Type B pancreatic cell (in vitro differentiated cells): ENCODE data around the gene ARL17B. TPM values are rescaled to one million over a fixed set of nuclear protein-coding genes. Genes with fewer than 3 reads are reported as not detected.
"Not testable (repeated sequence)": the region's sequence is repeated elsewhere in the genome, so short reads cannot be mapped to it uniquely, and the experiment has no call there.

Experiments used
- DNase-seq: peaks from one replicate; pipeline ENCODE4 v3.0.0; 2021; ENCODE audit warnings: mixed read lengths; ENCODE audit not compliant: unreplicated experiment; ENCODE audit errors: extremely low spot score
- H3K27ac Mint-ChIP-seq: 2 replicates; pipeline ENCODE4 v1.8.0; 2021; ENCODE audit warnings: mild to moderate bottlenecking, mixed read lengths
- H3K27me3 Mint-ChIP-seq: 2 replicates; pipeline ENCODE4 v1.8.0; 2021; ENCODE audit warnings: mixed read lengths
- H3K36me3 Mint-ChIP-seq: 2 replicates; pipeline ENCODE4 v1.8.0; 2021; ENCODE audit warnings: mixed read lengths
- H3K4me1 Mint-ChIP-seq: one replicate; pipeline ENCODE4 v1.8.0; 2021; ENCODE audit warnings: mixed read lengths; ENCODE audit not compliant: unreplicated experiment
- H3K4me3 Mint-ChIP-seq: 2 replicates; pipeline ENCODE4 v1.8.0; 2021; ENCODE audit warnings: mild to moderate bottlenecking, mixed read lengths
- H3K9me3 Mint-ChIP-seq: 2 replicates; pipeline ENCODE4 v1.8.0; 2021; ENCODE audit warnings: mixed read lengths
- long read RNA-seq: library from polyadenylated mRNA; unstranded; transcript quantifications from one replicate; pipeline ENCODE4 v2.0.0, GENCODE V29; 2020
- total RNA-seq: library from RNA; stranded (reverse); gene quantifications from 2 replicates; pipeline ENCODE4 v1.2.1, GENCODE V29; 2021; ENCODE audit warnings: low replicate concordance

The ARL17B gene
- 8.3 and 16.9 TPM in 2 replicates for total RNA-seq
- long read RNA-seq, partial matches to known transcripts: 0 of 6 reads
- long read RNA-seq, other reads (novel, unspliced or antisense): 5 of 6 reads

DNA sequence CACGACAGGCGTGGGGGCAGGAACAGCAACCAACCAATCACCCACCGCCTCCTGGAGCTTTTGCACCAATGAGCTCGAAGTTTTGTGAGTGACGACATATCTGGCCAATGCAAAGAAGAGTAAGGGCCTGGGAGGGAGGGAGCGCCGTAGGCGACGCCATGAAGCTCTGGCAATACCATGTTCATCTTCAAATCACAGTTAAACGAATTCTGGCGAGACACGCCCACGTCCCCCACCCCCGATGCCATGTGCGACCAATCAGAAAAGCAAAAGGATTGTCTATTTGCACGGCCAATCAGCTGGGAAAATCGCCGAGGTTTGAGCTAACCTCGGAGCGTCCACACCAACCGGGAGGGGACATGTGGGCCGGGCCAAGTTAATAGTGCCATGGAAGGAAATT, at the start of gene ARL17B:
Gene ARL17B, minus strand, starts transcription at position 12 of the 400 bp plus-strand sequence. CDS start 3,369 bp downstream, outside the sequence.
- H3K27ac Mint-ChIP-seq, H3K4me1 Mint-ChIP-seq, H3K36me3 Mint-ChIP-seq, H3K4me3 Mint-ChIP-seq, H3K9me3 Mint-ChIP-seq, H3K27me3 Mint-ChIP-seq: not testable (repeated sequence)
- DNase-seq: peak; percentile 88

- not testable (repeated sequence) for H3K36me3 Mint-ChIP-seq, H3K27me3 Mint-ChIP-seq, H3K4me1 Mint-ChIP-seq, H3K9me3 Mint-ChIP-seq, DNase-seq, H3K27ac Mint-ChIP-seq, H3K4me3 Mint-ChIP-seq
Measured at GRCh38 chr17:46409864-46410263, 48.3 kb upstream of the ARL17B start.

DNA sequence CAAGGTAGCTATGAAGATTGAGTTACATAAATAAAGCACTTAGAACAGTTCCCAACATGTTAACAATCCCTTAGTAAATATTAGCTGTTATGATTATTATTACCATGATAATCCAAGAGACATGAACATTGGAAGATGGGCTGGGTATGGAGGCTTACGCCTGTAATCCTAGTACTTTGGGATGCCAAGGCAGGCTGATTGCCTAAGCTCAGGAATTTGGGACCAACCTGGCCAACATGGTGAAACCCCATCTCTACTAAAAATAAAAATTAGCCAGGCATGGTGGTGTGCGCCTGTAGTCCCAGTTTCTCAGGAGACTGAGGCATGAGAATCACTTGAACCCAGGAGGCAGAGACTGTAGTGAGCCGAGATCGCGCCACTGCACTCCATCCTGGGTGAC, 45.6 kb upstream of the ARL17B start:
- H3K4me3 Mint-ChIP-seq, DNase-seq, H3K36me3 Mint-ChIP-seq, H3K27ac Mint-ChIP-seq, H3K27me3 Mint-ChIP-seq, H3K4me1 Mint-ChIP-seq, H3K9me3 Mint-ChIP-seq: not testable (repeated sequence)

DNA sequence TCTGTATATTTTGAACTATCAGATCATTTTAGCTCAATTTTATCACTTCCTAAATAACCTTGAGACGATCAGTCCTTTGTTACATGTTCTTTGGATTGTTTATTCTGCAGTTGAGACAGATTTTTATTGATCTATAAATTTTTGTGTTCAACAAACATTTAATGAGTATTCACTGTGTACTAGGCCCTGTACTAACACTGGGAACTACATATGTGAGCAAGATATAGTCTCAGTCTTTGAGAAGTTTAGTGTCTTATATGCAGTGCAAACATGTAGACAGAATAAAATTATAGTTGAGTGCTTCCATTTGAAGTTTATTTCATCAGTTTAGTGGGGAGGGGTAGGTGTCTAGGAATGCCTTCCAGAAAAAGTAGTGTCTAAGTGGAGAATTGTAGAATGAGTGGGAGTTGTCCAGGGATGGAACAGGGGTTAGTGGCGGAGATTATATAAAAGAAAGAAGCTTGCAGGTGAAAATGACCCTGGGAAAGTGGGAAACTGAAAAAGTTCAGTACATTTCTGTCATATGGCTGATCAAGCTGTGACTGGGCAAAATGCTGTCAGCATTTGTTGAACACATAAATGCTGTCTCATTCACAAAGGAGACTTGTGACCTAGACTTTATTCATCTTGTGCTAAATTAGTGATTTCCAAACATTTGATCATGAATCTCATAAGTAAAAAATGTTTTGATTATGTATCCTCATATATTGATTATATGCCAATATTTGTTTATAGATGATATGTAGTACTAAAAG, 39.6 kb upstream of the ARL17B start:
- not testable (repeated sequence) for H3K27ac Mint-ChIP-seq, H3K4me1 Mint-ChIP-seq, DNase-seq

GRCh38 chr17:46400543-46400942, 39.0 kb upstream of the ARL17B start:
- not testable (repeated sequence) for H3K36me3 Mint-ChIP-seq, H3K27ac Mint-ChIP-seq, DNase-seq, H3K4me1 Mint-ChIP-seq, H3K4me3 Mint-ChIP-seq, H3K9me3 Mint-ChIP-seq, H3K27me3 Mint-ChIP-seq

More for the DNA sequence above, 39.6 kb upstream of the ARL17B start:
- H3K36me3 Mint-ChIP-seq, H3K9me3 Mint-ChIP-seq, H3K4me3 Mint-ChIP-seq, H3K27me3 Mint-ChIP-seq: not testable (repeated sequence)

- H3K27me3 Mint-ChIP-seq, H3K9me3 Mint-ChIP-seq, H3K36me3 Mint-ChIP-seq, H3K4me3 Mint-ChIP-seq, H3K4me1 Mint-ChIP-seq, H3K27ac Mint-ChIP-seq: not testable (repeated sequence)
- DNase-seq: peak; percentile 27
Measured at GRCh38 chr17:46399993-46400392, 38.4 kb upstream of the ARL17B start.

- H3K27ac Mint-ChIP-seq, H3K27me3 Mint-ChIP-seq, H3K4me3 Mint-ChIP-seq, H3K4me1 Mint-ChIP-seq, H3K9me3 Mint-ChIP-seq, DNase-seq, H3K36me3 Mint-ChIP-seq: not testable (repeated sequence)
Measured at GRCh38 chr17:46396292-46396691, 34.7 kb upstream of the ARL17B start.

GRCh38 chr17:46393702-46394101, 32.1 kb upstream of the ARL17B start:
- not testable (repeated sequence) for H3K4me1 Mint-ChIP-seq, DNase-seq, H3K4me3 Mint-ChIP-seq, H3K27ac Mint-ChIP-seq, H3K9me3 Mint-ChIP-seq, H3K36me3 Mint-ChIP-seq, H3K27me3 Mint-ChIP-seq

- H3K4me3 Mint-ChIP-seq, H3K27me3 Mint-ChIP-seq, H3K36me3 Mint-ChIP-seq, H3K9me3 Mint-ChIP-seq, H3K27ac Mint-ChIP-seq, DNase-seq, H3K4me1 Mint-ChIP-seq: not testable (repeated sequence)
Measured at GRCh38 chr17:46385491-46385890, 23.9 kb upstream of the ARL17B start.

DNA sequence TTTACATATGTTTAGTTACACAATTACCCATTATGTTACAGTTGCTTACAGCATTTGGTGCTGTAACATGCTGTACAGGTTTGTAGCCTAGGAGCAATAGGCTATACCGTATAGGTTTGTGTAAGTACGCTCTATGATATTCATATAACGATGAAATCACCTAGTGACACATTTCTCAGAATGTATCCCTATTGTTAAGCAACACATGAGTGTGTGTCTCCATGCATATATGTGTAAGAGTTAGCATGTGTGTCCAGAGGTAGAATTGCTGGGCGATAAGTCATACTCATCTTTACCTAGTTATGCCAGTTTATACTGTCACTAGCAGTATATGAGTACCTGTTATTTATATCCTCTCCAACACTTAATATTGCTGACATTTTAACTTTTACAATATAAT, 21.6 kb upstream of the ARL17B start:
- H3K27me3 Mint-ChIP-seq, H3K36me3 Mint-ChIP-seq, H3K27ac Mint-ChIP-seq, H3K4me3 Mint-ChIP-seq, DNase-seq, H3K4me1 Mint-ChIP-seq, H3K9me3 Mint-ChIP-seq: not testable (repeated sequence)

GRCh38 chr17:46373418-46373817, 11.9 kb upstream of the ARL17B start:
- not testable (repeated sequence) for H3K36me3 Mint-ChIP-seq, H3K9me3 Mint-ChIP-seq, H3K27me3 Mint-ChIP-seq, H3K4me3 Mint-ChIP-seq, DNase-seq, H3K4me1 Mint-ChIP-seq, H3K27ac Mint-ChIP-seq

DNA sequence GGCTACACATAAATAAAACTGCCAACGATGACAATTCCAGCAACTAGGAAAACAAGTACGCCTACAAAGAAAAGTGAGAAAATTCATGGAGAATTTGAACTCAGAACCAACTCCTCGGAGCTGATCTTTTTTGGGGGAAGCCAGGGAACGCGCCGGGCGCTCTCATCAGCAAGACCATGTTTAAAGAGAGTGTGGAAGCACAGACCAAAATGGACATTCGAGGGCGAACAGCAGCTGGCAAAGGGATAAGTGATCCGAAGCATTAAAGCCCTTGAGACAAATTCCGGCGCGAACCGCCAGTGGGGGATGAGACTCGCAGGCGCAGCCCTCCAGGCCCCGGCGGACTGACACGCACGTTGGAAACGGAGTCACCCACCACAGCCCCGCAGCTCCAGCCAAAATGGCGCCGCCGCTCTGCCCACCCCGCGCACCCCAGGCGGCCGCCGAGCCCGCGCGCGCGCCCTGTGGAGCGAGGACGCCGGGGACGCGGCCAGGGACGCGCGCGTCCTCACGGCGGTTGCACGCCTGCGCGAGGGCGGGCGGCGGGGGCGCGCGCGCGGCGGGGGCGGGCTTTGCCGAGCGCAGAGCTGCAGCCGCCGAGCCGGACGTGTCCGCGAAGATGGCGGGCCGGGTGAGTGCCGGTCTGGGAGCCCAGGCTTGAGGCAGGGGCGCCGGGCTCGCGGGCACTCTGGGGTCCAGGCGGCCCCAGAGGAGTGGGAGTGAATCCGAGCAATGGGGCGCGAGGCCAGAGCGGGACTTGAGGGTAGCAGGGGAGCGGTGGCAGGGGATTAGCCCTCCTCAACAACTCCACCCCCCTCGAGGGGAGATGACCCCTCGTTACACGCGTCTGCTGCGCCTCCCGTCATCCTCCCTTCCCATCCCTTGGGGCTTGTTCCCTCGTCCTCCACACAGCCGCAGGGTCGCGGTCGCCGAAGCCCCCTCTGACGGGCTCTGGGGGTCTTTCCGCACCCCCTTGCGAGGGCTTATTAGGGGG, 11.0 kb upstream of the ARL17B start:
- H3K4me1 Mint-ChIP-seq, H3K36me3 Mint-ChIP-seq, H3K4me3 Mint-ChIP-seq, DNase-seq, H3K27ac Mint-ChIP-seq, H3K9me3 Mint-ChIP-seq, H3K27me3 Mint-ChIP-seq: not testable (repeated sequence)

DNA sequence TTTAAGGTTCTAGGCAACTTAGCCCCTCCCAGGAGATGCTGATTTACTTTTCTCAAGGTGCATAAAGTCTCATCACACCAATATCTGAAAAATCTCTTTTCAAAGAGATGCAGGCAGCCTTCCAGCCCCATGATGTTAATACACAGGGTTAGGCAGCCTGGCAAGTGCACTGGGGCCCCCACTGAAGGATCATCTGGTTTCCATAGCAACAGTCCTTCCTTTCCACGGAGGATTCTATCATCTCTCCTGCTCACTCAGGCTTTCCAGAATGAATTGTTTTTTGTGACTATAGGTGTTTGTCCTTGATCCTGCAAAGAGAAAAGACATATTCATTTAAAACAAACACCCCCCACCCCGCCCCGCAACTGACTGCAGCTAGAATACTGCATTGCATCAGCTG, 6.0 kb upstream of the ARL17B start:
- H3K9me3 Mint-ChIP-seq, H3K27me3 Mint-ChIP-seq, H3K36me3 Mint-ChIP-seq, H3K27ac Mint-ChIP-seq, DNase-seq, H3K4me3 Mint-ChIP-seq, H3K4me1 Mint-ChIP-seq: not testable (repeated sequence)
